Gastroesophageal sphincter (tissue), 4 donors: ENCODE measurements around the gene SPRY2. TPM values are rescaled to one million over a fixed set of nuclear protein-coding genes. Genes with fewer than 3 reads are reported as not detected.

Experiments
- ATAC-seq: fragments of 150-250 bp; one replicate; pipeline ENCODE4 v1.9.1; 2016; ENCODE audit warnings: mild to moderate bottlenecking, moderate library complexity
- H3K27ac ChIP-seq, 4 donors: fragments of 200-600 bp; sonication (generic) in 3 of 4; 1 replicate in 3 of 4; 2 replicates in 1 of 4; pipeline ENCODE4 v1.5.1; 2016 to 2019
- H3K27me3 ChIP-seq: fragments of 200-600 bp; sonication (generic); one replicate; pipeline ENCODE4 v1.5.1; 2019
- H3K36me3 ChIP-seq, 2 donors: fragments of 200-600 bp; sonication (generic); one replicate each; pipeline ENCODE4 v1.5.1; 2019; ENCODE audit warnings: control low read depth in 1 of 2
- H3K4me1 ChIP-seq, 3 donors: fragments of 200-600 bp; sonication (generic); 1 replicate in 2 of 3; 2 replicates in 1 of 3; pipeline ENCODE4 v1.5.1; 2016 to 2019; ENCODE audit warnings: control low read depth in 2 of 3
- H3K4me3 ChIP-seq, 2 donors: fragments of 200-600 bp; sonication (generic); one replicate each; pipeline ENCODE4 v1.5.1; 2019; ENCODE audit warnings: mild to moderate bottlenecking in 1 of 2, moderate library complexity in 1 of 2
- H3K9me3 ChIP-seq, 3 donors: fragments of 200-600 bp; sonication (generic); one replicate each; pipeline ENCODE4 v1.5.1; 2017 to 2019; ENCODE audit warnings: control low read depth in 2 of 3
- EP300 ChIP-seq: sonication (generic); formaldehyde crosslinking; IDR thresholded peaks from one replicate; pipeline ENCODE4 v1.6.1; 2017; ENCODE audit warnings: antibody characterized with exemption, mild to moderate bottlenecking
- POLR2A ChIP-seq, 2 donors: fragments of 450-650 bp; IDR thresholded peaks; one replicate each; pipeline ENCODE4 v1.6.1; 2017; ENCODE audit warnings: antibody characterized with exemption in 2 of 2, mild to moderate bottlenecking in 2 of 2, moderate library complexity in 1 of 2
- POLR2AphosphoS5 ChIP-seq: sonication (generic); formaldehyde crosslinking; IDR thresholded peaks from one replicate; pipeline ENCODE4 v1.6.1; 2017; ENCODE audit warnings: antibody characterized with exemption
- WGBS, 2 donors: methylation state at CpG; one replicate each; pipeline ENCODE4 v1.1.5; 2018; ENCODE audit warnings: low coverage in 1 of 2; 5-methylcytosine and 5-hydroxymethylcytosine counted together
- total RNA-seq, 4 donors: library from RNA; depleted of rRNA; stranded (reverse); fragments of >200 nt; gene quantifications; one replicate each; pipeline ENCODE4 v1.1.0, GENCODE V29; 2016
- TF ChIP-seq, protein P1 (sequence below), 4 experiments: fragments of 200-600 bp in 2 of 4; fragments of 450-650 bp in 2 of 4; sonication (generic) in 1 of 4; IDR thresholded peaks; one replicate each; pipeline ENCODE4 v1.5.1; 2017 to 2019; ENCODE audit warnings: antibody characterized with exemption in 4 of 4, mild to moderate bottlenecking in 2 of 4, moderate library complexity in 2 of 4

Gene SPRY2
- total RNA-seq, 4 donors from 2014 or later, result 32.5 to 49.1 (median 47.9) TPM

DNA sequence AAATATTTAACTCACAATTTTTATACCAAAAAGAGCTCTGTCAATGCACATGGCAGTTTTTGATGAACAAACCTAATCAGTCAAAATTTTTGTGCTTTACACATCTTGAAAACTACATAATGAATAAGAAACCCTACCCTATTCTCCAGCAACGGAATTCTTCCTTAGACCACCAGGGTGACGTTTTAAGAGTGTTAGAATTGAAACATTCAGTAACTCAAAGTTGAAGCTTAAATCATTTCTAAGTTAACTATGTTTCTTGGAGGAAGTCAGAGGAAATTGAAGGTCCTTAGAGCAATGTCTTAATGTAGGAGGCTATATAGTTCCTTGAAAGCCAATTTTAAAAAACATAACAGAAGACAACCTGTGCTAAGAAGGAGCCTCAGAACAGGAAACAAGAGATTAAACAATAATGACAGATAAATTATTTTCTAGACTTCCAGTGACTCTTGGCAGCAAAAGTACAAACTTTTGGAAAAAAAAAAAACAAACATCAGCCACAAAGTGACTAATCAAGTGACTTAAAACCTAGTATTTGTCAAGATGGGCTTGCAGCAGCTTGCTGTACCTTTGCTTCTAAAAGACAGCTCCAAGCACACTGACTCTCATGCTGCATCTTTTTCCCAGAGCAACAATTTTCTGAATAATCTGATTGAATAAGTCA is 6.2 kb downstream of the SPRY2 start:
- Histone ChIP-seq H3K27me3 (no peaks in the 10 kb centered on the region), H3K36me3 (peaks cover 0 to 21% of the 10 kb centered on the region in 2 donors), H3K4me1 (peaks cover 0 to 31% (median 0%) of the 10 kb centered on the region in 3 donors), H3K27ac (no peak overlapping the region), H3K9me3 (no peaks in the 10 kb centered on the region), H3K4me3 (no peak overlapping the region)
- WGBS, 2 donors, result 33 to 57% methylated on average over 2 of the region's 2 CpGs
- no peak for ATAC-seq
- TF ChIP-seq, protein P1, sequence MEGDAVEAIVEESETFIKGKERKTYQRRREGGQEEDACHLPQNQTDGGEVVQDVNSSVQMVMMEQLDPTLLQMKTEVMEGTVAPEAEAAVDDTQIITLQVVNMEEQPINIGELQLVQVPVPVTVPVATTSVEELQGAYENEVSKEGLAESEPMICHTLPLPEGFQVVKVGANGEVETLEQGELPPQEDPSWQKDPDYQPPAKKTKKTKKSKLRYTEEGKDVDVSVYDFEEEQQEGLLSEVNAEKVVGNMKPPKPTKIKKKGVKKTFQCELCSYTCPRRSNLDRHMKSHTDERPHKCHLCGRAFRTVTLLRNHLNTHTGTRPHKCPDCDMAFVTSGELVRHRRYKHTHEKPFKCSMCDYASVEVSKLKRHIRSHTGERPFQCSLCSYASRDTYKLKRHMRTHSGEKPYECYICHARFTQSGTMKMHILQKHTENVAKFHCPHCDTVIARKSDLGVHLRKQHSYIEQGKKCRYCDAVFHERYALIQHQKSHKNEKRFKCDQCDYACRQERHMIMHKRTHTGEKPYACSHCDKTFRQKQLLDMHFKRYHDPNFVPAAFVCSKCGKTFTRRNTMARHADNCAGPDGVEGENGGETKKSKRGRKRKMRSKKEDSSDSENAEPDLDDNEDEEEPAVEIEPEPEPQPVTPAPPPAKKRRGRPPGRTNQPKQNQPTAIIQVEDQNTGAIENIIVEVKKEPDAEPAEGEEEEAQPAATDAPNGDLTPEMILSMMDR (IDR thresholded peaks at IDR 0.05), result no peak
- TF ChIP-seq POLR2A (IDR thresholded peaks at IDR 0.05) (no peak), POLR2AphosphoS5 (no peak), EP300 (no peak)

DNA sequence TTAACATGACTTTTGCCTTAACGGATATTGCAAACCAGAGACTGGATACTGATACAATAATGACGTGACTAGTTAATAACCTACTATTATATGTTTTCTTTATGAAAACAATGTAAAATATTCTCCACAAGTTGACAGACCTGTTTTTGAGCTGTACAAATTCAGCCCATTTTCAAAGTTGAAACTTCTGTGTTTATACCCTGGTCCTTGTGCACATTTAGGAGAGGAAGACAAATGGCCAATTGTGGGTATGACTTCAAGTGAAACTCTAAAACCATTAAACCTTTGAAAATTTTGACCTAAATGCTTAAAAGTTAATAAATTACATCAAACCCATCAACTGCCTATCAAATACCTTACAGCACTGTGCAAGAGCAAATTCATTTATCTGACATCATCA is 8.9 kb downstream of the SPRY2 start:
- H3K36me3 ChIP-seq, result peaks cover 0 to 15% of the 10 kb centered on the region in 2 donors
- ATAC-seq, result no peak
- WGBS, 2 donors, result 96 to 100% methylated on average over 2 of the region's 2 CpGs
- no peak for TF ChIP-seq POLR2AphosphoS5
- TF ChIP-seq, protein P1 (IDR thresholded peaks at IDR 0.05), result no peak
- TF ChIP-seq POLR2A (IDR thresholded peaks at IDR 0.05), result no peak
- peaks cover 0 to 11% (median 0%) of the 10 kb centered on the region in 3 donors for H3K4me1 ChIP-seq
- no peak overlapping the region for H3K27ac ChIP-seq
- H3K4me3 ChIP-seq, result no peak overlapping the region
- no peaks in the 10 kb centered on the region for H3K9me3 ChIP-seq
- no peaks in the 10 kb centered on the region for H3K27me3 ChIP-seq

DNA sequence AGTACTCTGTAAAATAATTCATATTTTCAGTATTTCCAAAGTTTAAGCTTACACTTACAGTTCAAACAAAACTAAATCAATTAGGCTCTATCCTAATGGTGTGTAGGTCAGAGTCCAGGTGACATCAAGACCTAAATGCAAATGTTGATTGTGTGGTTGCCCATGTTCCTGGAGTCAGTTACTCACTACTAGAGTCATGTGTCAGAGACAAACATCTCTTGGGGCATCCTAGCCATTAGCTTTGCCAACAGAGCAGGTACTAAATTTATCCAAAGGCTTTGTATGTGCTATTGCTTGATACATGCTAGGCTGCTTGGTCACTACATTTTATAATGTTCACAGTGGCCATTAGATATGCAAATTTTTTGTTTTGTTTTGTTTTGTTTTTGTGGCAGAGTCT is 11.7 kb downstream of the SPRY2 start:
- Histone ChIP-seq H3K27me3 (no peaks in the 10 kb centered on the region), H3K4me1 (no peaks in the 10 kb centered on the region), H3K9me3 (no peaks in the 10 kb centered on the region), H3K27ac (no peak overlapping the region), H3K4me3 (no peak overlapping the region), H3K36me3 (peaks cover 0 to 7% of the 10 kb centered on the region in 2 donors)
- TF ChIP-seq POLR2A (IDR thresholded peaks at IDR 0.05) (no peak), EP300 (no peak), POLR2AphosphoS5 (no peak)
- TF ChIP-seq, protein P1 (IDR thresholded peaks at IDR 0.05), result no peak
- no peak for ATAC-seq

DNA sequence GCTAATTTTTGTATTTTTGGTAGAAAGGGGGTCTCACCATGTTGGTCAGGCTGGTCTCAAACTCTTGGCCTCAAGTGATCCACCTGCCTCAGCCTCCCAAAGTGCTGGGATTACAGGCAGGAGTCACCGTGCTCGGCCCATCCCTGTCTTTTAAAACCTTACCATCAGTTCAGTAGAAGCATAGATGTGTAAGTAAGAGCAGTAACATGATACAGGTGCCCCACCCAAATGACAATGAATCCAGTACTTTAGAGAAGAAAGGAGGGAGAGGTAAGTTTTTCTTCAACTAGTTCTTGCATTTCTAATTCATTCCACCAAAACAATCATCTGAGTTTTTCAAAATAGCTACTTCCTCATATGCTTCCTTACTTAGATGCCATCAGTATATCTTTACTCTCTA is 21.9 kb downstream of the SPRY2 start:
- Histone ChIP-seq H3K36me3 (no peaks in the 10 kb centered on the region), H3K4me3 (no peak overlapping the region), H3K9me3 (no peaks in the 10 kb centered on the region), H3K27ac (no peak overlapping the region), H3K4me1 (no peaks in the 10 kb centered on the region), H3K27me3 (no peaks in the 10 kb centered on the region)
- TF ChIP-seq EP300 (no peak), POLR2AphosphoS5 (no peak)
- TF ChIP-seq, protein P1 (IDR thresholded peaks at IDR 0.05), result no peak
- WGBS, 2 donors, result 100% methylated on average over 2 of the region's 2 CpGs
- no peak for ATAC-seq
